Immature natural killer cell (primary cell): ENCODE measurements around the gene GRIN2A. TPM values are rescaled to one million over a fixed set of nuclear protein-coding genes. Genes with fewer than 3 reads are reported as not detected.

Experiments used
- DNase-seq, 3 donors: peaks; one replicate each; pipeline ENCODE4 v3.0.0; 2022; ENCODE audit warnings: mixed read lengths in 1 of 3
- H3K27ac Mint-ChIP-seq, 6 donors: one replicate each; pipeline ENCODE4 v1.8.0; 2020; ENCODE audit warnings: mixed read lengths in 6 of 6, mild to moderate bottlenecking in 5 of 6, inconsistent platforms in 4 of 6, moderate library complexity in 3 of 6
- H3K27me3 Mint-ChIP-seq, 3 donors: one replicate each; pipeline ENCODE4 v1.8.0; 2020 to 2021; ENCODE audit warnings: low read depth in 3 of 3, mild to moderate bottlenecking in 3 of 3, mixed read lengths in 3 of 3, moderate library complexity in 3 of 3, inconsistent platforms in 1 of 3
- H3K36me3 Mint-ChIP-seq, 3 donors: one replicate each; pipeline ENCODE4 v1.8.0; 2020; ENCODE audit warnings: mixed read lengths in 3 of 3, inconsistent platforms in 2 of 3, mild to moderate bottlenecking in 2 of 3
- H3K4me1 Mint-ChIP-seq, 2 donors: one replicate each; pipeline ENCODE4 v1.8.0; 2020; ENCODE audit warnings: inconsistent platforms in 2 of 2, mild to moderate bottlenecking in 2 of 2, mixed read lengths in 2 of 2, moderate library complexity in 1 of 2
- H3K4me3 Mint-ChIP-seq, 5 donors: one replicate each; pipeline ENCODE4 v1.8.0; 2020; ENCODE audit warnings: mild to moderate bottlenecking in 5 of 5, mixed read lengths in 5 of 5, inconsistent platforms in 3 of 5, moderate library complexity in 3 of 5
- H3K9me3 Mint-ChIP-seq, 6 donors: one replicate each; pipeline ENCODE4 v1.8.0; 2020; ENCODE audit warnings: mild to moderate bottlenecking in 6 of 6, mixed read lengths in 6 of 6, inconsistent platforms in 4 of 6, moderate library complexity in 3 of 6
- polyA plus RNA-seq, 3 donors: library from polyadenylated mRNA; unstranded; fragments of 300-500 nt; fragmentation: Illumina TruSeq; gene quantifications; one replicate each; pipeline ENCODE4 v1.2.3, GENCODE V29; 2021

The GRIN2A gene
- polyA plus RNA-seq, 3 donors from 2014 or later: not detected

GRCh38 chr16:9934723-9935508 is 247.3 kb downstream of the GRIN2A start:
- no peak overlapping the region for H3K4me3 Mint-ChIP-seq
- no peaks in the 10 kb centered on the region for H3K36me3 Mint-ChIP-seq
- H3K9me3 Mint-ChIP-seq: no peaks in the 10 kb centered on the region
- DNase-seq: no peak
- H3K4me1 Mint-ChIP-seq: no peaks in the 10 kb centered on the region
- H3K27ac Mint-ChIP-seq: no peak overlapping the region
- peaks cover 0 to 8% (median 6%) of the 10 kb centered on the region in 3 donors for H3K27me3 Mint-ChIP-seq

DNA sequence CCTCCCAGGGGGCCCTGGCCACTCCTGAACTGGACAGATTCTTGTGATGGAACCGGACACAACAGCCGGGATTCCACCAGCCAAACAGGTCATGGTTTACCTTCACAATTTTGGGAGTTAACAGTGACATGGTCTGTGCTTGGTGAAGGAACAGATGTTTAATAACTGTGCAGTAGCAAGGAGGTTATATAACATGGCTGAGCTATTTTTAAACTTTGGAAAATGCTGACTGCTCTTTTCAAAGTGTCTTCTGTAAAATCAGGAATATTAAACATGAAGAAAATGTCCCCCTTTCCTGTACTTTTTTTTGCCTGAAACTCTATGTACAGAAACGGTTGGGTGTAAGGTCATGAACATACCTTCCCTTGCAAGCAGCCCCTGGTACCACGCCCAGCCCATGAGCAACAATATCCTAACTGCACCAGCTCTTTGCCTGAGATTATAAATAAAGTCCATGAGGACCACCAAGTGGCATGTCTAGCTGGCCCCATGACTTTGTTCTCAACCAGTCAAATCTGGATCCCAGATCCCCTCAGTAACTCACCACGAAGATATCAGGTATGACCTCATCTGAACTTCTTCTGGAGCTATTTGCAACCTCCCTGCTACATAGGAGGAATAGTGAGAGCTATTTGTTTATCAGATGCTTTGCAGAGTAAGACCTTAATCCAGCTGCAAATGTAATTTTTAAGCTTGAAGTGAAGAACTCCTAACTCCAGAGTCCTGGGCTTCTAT is 249.1 kb downstream of the GRIN2A start:
- Mint-ChIP-seq H3K4me3 (no peak overlapping the region), H3K27ac (no peak overlapping the region), H3K36me3 (no peaks in the 10 kb centered on the region), H3K27me3 (peaks cover 0 to 4% (median 2%) of the 10 kb centered on the region in 3 donors), H3K4me1 (no peaks in the 10 kb centered on the region), H3K9me3 (peaks cover 0 to 4% (median 0%) of the 10 kb centered on the region in 6 donors)
- DNase-seq: no peak

DNA sequence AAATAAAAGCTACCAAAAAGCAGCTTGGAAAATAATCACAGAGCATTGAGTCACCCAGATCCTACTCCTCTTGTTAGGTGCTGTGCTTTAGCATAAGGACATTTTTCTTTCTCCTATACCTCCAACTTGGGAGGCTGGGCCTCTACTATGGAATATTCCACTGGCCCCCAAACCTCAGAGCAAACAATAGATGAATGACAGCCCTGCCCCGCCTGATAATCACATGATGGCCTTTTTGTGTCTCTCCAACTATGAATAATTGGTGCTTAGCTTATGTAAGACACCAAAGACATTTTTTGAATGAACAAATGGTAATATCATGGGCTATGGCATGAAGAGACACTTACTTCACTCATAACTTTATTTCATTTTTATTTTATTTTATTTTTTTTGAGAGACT is 250.2 kb downstream of the GRIN2A start:
- no peaks in the 10 kb centered on the region for H3K36me3 Mint-ChIP-seq
- DNase-seq: no peak
- H3K27ac Mint-ChIP-seq: no peak overlapping the region
- no peaks in the 10 kb centered on the region for H3K4me1 Mint-ChIP-seq
- H3K4me3 Mint-ChIP-seq: no peak overlapping the region
- H3K9me3 Mint-ChIP-seq: peaks cover 0 to 4% (median 0%) of the 10 kb centered on the region in 6 donors
- peaks cover 0 to 2% (median 0%) of the 10 kb centered on the region in 3 donors for H3K27me3 Mint-ChIP-seq

DNA sequence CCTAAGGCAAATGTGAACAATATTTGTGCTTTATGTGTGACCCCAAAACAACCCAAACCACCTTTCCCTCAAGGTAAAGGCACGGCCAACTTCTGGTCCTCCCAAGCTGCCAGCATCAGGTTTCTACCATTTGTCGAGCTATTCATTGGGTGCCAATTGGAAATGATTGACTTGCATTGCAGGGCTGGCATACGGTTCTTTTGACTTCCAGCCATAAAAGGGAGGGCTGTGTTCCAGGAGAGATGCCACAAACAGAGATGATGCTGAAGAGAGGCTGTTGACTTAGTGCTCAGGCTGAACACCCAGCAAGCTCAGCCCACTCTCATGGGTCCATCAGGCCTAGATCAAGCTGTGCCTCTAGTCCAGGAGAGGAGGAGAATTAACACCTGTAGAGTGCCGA is 252.4 kb downstream of the GRIN2A start:
- Mint-ChIP-seq H3K36me3 (no peaks in the 10 kb centered on the region), H3K27me3 (peaks cover 0 to 2% (median 2%) of the 10 kb centered on the region in 3 donors), H3K4me3 (no peak overlapping the region), H3K4me1 (no peaks in the 10 kb centered on the region), H3K9me3 (peaks cover 0 to 4% (median 0%) of the 10 kb centered on the region in 6 donors), H3K27ac (no peak overlapping the region)
- DNase-seq: no peak

DNA sequence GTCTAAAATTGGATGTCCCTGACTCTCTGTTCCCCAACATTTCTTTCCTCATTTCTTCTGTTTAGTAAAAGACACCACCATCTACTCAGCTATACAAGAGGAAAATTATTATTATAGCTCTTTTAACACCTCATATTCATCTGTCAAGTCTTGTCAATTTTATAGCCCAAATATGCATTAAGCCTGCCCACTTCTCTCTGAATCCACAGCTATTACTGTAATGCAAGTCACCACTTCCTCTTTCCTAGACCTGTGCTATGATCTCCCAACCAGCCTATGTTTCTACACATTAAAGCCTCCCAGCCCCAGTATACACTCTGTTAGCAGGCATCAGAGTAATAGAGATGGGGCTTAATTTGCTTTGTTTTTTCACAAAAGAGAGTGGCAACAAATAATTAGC is 252.9 kb downstream of the GRIN2A start:
- H3K4me3 Mint-ChIP-seq: no peak overlapping the region
- H3K27ac Mint-ChIP-seq: no peak overlapping the region
- no peak for DNase-seq
- peaks cover 0 to 4% (median 0%) of the 10 kb centered on the region in 6 donors for H3K9me3 Mint-ChIP-seq
- H3K36me3 Mint-ChIP-seq: no peaks in the 10 kb centered on the region
- no peaks in the 10 kb centered on the region for H3K4me1 Mint-ChIP-seq
- H3K27me3 Mint-ChIP-seq: peaks cover 0 to 2% (median 2%) of the 10 kb centered on the region in 3 donors

DNA sequence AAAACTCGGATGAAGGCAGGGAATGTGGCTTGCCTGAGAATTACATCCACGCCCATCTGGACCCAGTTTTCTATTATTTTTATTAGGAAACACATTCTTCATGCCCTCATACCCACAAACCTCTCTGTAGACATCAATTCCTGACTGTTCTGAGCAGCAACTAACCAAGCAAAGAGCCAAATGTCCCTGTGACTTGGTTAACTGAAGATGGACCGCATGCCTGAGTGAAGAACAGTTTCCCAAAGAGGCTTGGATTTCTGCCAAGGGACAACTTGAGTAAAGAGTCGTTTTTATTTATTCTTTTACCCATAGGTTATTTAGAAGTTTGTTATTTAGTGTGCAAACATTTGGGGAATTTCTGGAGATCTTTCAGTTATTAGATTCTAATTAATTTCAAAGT is 259.8 kb downstream of the GRIN2A start:
- DNase-seq: no peak
- Mint-ChIP-seq H3K4me3 (no peak overlapping the region), H3K9me3 (no peaks in the 10 kb centered on the region), H3K4me1 (no peaks in the 10 kb centered on the region), H3K36me3 (no peaks in the 10 kb centered on the region), H3K27me3 (peaks cover 0 to 2% (median 2%) of the 10 kb centered on the region in 3 donors), H3K27ac (no peak overlapping the region)

GRCh38 chr16:9921997-9922396 is 260.2 kb downstream of the GRIN2A start:
- H3K4me3 Mint-ChIP-seq: no peak overlapping the region
- H3K27ac Mint-ChIP-seq: no peak overlapping the region
- H3K9me3 Mint-ChIP-seq: no peaks in the 10 kb centered on the region
- DNase-seq: no peak
- H3K4me1 Mint-ChIP-seq: no peaks in the 10 kb centered on the region
- peaks cover 1 to 2% (median 2%) of the 10 kb centered on the region in 3 donors for H3K27me3 Mint-ChIP-seq
- H3K36me3 Mint-ChIP-seq: no peaks in the 10 kb centered on the region

- H3K27ac Mint-ChIP-seq: no peak overlapping the region
- H3K4me1 Mint-ChIP-seq: no peaks in the 10 kb centered on the region
- H3K27me3 Mint-ChIP-seq: peaks cover 0 to 4% (median 2%) of the 10 kb centered on the region in 3 donors
- DNase-seq: no peak
- no peak overlapping the region for H3K4me3 Mint-ChIP-seq
- no peaks in the 10 kb centered on the region for H3K36me3 Mint-ChIP-seq
- H3K9me3 Mint-ChIP-seq: peaks cover 0 to 2% (median 0%) of the 10 kb centered on the region in 6 donors
Measured at GRCh38 chr16:9919460-9919859, 262.8 kb downstream of the GRIN2A start.

DNA sequence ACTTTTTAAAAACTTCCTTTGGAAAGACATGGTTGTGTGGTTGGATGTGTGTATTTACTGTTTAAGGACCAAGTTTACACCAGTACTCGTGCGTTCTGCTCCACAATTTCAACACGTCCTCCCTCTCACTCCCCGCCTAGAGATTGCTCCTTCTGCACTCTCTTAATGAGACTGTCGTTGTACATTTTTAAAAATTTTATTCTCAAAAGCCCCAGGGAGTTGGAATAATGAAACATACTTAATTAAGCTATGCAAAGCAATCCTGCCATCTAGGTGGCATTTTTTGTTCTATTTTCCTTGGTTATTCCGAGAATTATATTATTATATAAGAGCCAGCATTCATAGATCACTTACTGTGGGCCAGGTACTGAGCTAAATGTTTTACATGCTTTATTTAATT is 264.5 kb downstream of the GRIN2A start:
- Mint-ChIP-seq H3K27ac (no peak overlapping the region), H3K36me3 (no peaks in the 10 kb centered on the region), H3K27me3 (peaks cover 0 to 4% (median 4%) of the 10 kb centered on the region in 3 donors), H3K4me1 (no peaks in the 10 kb centered on the region), H3K9me3 (peaks cover 0 to 2% (median 0%) of the 10 kb centered on the region in 6 donors), H3K4me3 (no peak overlapping the region)
- DNase-seq: no peak

DNA sequence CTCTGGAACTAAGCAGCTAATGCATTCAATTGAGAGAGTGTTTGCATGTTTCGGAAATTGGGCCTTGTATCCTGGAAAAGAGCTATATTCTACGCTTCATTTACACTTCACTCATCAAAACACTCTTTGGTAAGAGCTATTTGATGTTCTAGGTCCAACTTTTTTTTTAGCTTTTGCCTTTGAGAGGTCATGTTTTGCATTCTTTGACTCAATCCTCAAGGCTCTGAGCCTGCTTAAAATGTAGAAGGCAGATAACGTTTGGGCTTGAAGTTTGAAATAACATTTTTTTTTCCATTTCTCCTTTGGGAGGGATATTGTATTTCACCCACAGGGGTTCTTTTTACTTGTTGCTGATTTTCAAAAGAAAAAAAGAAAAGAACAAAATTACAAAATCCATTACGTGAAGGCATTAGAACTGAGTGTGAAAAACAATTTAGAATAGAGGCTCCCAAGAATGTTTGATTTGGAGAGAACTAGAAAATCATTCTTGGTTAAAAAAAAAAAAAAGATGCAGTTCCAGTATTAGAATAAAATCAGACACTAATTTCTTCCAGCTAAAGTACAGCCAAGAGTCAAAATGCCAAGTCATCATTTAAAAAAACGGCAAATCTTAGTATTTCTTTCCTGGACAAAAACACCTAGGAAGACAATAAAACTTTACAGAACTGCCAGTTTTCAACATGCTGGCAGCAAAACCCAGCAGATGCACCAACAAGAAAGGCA is 268.5 kb downstream of the GRIN2A start:
- no peak for DNase-seq
- peaks cover 0 to 4% (median under 1%) of the 10 kb centered on the region in 6 donors for H3K9me3 Mint-ChIP-seq
- H3K27ac Mint-ChIP-seq: no peak overlapping the region
- no peaks in the 10 kb centered on the region for H3K36me3 Mint-ChIP-seq
- H3K4me1 Mint-ChIP-seq: no peaks in the 10 kb centered on the region
- peaks cover 0 to 4% (median 2%) of the 10 kb centered on the region in 3 donors for H3K27me3 Mint-ChIP-seq
- H3K4me3 Mint-ChIP-seq: no peak overlapping the region

DNA sequence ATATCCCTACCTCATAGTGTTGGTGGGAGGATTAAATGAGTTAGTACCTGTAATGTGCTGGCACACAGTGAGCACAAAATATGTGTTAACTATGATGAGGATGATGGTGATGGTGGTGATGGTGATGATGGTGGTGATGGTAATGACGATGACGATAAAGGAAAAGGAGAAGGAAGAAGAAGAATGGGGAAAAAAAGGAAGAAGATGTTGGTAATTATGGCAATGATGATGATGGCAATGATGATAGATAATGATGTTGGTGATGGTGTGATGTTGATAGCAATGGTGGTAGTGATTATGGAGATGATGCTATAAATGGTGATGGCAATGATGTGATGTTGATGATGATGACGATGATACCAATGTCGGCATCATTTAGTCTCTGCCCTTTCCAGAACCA is 270.2 kb downstream of the GRIN2A start:
- DNase-seq: no peak
- Mint-ChIP-seq H3K27me3 (peaks cover 0 to 2% (median 2%) of the 10 kb centered on the region in 3 donors), H3K4me3 (no peak overlapping the region), H3K27ac (no peak overlapping the region), H3K36me3 (no peaks in the 10 kb centered on the region), H3K4me1 (no peaks in the 10 kb centered on the region), H3K9me3 (peaks cover 0 to 4% (median 1%) of the 10 kb centered on the region in 6 donors)

GRCh38 chr16:9911231-9911630 is 271.0 kb downstream of the GRIN2A start:
- Mint-ChIP-seq H3K4me1 (no peaks in the 10 kb centered on the region), H3K36me3 (no peaks in the 10 kb centered on the region), H3K27me3 (peaks cover 0 to 2% (median 2%) of the 10 kb centered on the region in 3 donors), H3K9me3 (peaks cover 0 to 4% (median under 1%) of the 10 kb centered on the region in 6 donors), H3K4me3 (no peak overlapping the region), H3K27ac (no peak overlapping the region)
- DNase-seq: no peak

DNA sequence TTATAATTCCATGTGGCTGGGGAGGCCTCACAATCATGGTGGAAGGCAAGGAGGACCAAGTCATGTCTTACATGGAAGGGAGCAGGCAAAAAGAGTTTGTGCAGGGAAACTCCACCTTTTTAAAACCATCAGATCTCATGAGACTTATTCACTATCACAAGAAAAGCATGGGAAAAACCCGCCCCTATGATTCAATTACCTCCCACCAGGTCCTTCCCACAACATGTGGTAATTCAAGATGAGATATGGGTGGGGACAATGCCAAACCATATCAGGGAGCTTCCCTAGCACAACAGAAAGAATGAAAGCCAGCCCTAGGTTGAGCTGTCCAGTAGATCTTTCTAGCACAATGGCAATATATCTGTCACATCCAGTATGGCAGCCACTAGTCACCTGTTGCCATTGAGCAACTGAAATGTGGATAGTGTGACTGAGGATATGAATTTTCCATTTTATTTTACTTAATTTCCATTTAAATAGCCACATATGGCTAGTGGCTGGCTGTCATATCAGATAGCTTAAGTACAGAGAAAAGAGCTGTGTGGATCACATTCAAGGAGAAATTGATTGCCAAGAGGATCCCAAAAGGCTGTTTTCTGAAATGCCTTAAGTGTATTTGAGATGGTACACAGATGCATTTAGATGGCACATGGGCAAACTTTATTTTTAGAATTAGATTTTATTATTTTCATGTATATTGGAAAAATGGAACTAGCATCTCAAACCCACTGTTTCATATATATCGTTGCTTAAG is 273.0 kb downstream of the GRIN2A start:
- Mint-ChIP-seq H3K4me1 (no peaks in the 10 kb centered on the region), H3K36me3 (no peaks in the 10 kb centered on the region), H3K4me3 (no peak overlapping the region), H3K27ac (no peak overlapping the region), H3K27me3 (peaks cover 0 to 2% (median 0%) of the 10 kb centered on the region in 3 donors), H3K9me3 (peaks cover 0 to 4% (median under 1%) of the 10 kb centered on the region in 6 donors)
- DNase-seq: no peak
